Measurements from ENCODE around the gene ARSB.
A peak's percentile ranks its signal among the peaks of the same experiment; 100 is the strongest.

Gene ARSB

GRCh38 chr5:78797936-78798672 lies 187.0 kb downstream of the ARSB start:
- Mint-ChIP-seq H3K27me3 (no peaks in the 10 kb centered on the region), H3K4me1 (peaks cover 6% of the 10 kb centered on the region), H3K36me3 (ENCODE audit: insufficient read depth) (no peaks in the 10 kb centered on the region), H3K27ac (ENCODE audit: low read depth) (no peak overlapping the region), H3K4me3 (no peak overlapping the region), H3K9me3 (peaks cover 6% of the 10 kb centered on the region)
- DNase-seq (ENCODE audit: low spot score in 2 of 2) = no peak
- ATAC-seq (replicated peaks; ENCODE audit: extremely low read depth, poor library complexity, severe bottlenecking) = no peak

- DNase-seq (ENCODE audit: low spot score in 2 of 2) (no peak), ATAC-seq (replicated peaks; ENCODE audit: extremely low read depth, poor library complexity, severe bottlenecking) (no peak)
- no peaks in the 10 kb centered on the region for H3K36me3 Mint-ChIP-seq (ENCODE audit: insufficient read depth)
- H3K4me1 Mint-ChIP-seq = peaks cover 6% of the 10 kb centered on the region
- H3K27me3 Mint-ChIP-seq = no peaks in the 10 kb centered on the region
- H3K4me3 Mint-ChIP-seq = no peak overlapping the region
- no peak overlapping the region for H3K27ac Mint-ChIP-seq (ENCODE audit: low read depth)
- no peaks in the 10 kb centered on the region for H3K9me3 Mint-ChIP-seq
Observed at GRCh38 chr5:78795757-78796156, 189.4 kb downstream of the ARSB start.

GRCh38 chr5:78794693-78795215 lies 190.4 kb downstream of the ARSB start:
- DNase-seq (ENCODE audit: low spot score in 2 of 2) = no peak
- H3K27ac Mint-ChIP-seq (ENCODE audit: low read depth) = no peak overlapping the region
- H3K4me1 Mint-ChIP-seq = peaks cover 6% of the 10 kb centered on the region
- H3K36me3 Mint-ChIP-seq (ENCODE audit: insufficient read depth) = no peaks in the 10 kb centered on the region
- no peak overlapping the region for H3K4me3 Mint-ChIP-seq
- H3K27me3 Mint-ChIP-seq = no peaks in the 10 kb centered on the region
- no peaks in the 10 kb centered on the region for H3K9me3 Mint-ChIP-seq
- ATAC-seq (replicated peaks; ENCODE audit: extremely low read depth, poor library complexity, severe bottlenecking) = no peak

GRCh38 chr5:78793907-78794662 lies 191.0 kb downstream of the ARSB start:
- DNase-seq (ENCODE audit: low spot score in 2 of 2) (no peak), ATAC-seq (replicated peaks; ENCODE audit: extremely low read depth, poor library complexity, severe bottlenecking) (no peak)
- H3K27ac Mint-ChIP-seq (ENCODE audit: low read depth) = no peak overlapping the region
- H3K4me1 Mint-ChIP-seq = peaks cover 6% of the 10 kb centered on the region
- no peak overlapping the region for H3K4me3 Mint-ChIP-seq
- no peaks in the 10 kb centered on the region for H3K36me3 Mint-ChIP-seq (ENCODE audit: insufficient read depth)
- no peaks in the 10 kb centered on the region for H3K27me3 Mint-ChIP-seq
- H3K9me3 Mint-ChIP-seq = no peaks in the 10 kb centered on the region

GRCh38 chr5:78792345-78793055 lies 192.6 kb downstream of the ARSB start:
- Mint-ChIP-seq H3K36me3 (ENCODE audit: insufficient read depth) (peaks cover 2% of the 10 kb centered on the region), H3K4me1 (peaks cover 5% of the 10 kb centered on the region), H3K27me3 (no peaks in the 10 kb centered on the region), H3K4me3 (no peak overlapping the region), H3K9me3 (no peaks in the 10 kb centered on the region), H3K27ac (ENCODE audit: low read depth) (no peak overlapping the region)
- DNase-seq (ENCODE audit: low spot score in 2 of 2) (no peak), ATAC-seq (replicated peaks; ENCODE audit: extremely low read depth, poor library complexity, severe bottlenecking) (no peak)

- Mint-ChIP-seq H3K36me3 (ENCODE audit: insufficient read depth) (peaks cover 2% of the 10 kb centered on the region), H3K9me3 (no peaks in the 10 kb centered on the region), H3K27me3 (no peaks in the 10 kb centered on the region), H3K4me1 (no peaks in the 10 kb centered on the region), H3K4me3 (no peak overlapping the region), H3K27ac (ENCODE audit: low read depth) (no peak overlapping the region)
- no peak for ATAC-seq (replicated peaks; ENCODE audit: extremely low read depth, poor library complexity, severe bottlenecking)
- DNase-seq (ENCODE audit: low spot score in 2 of 2) = no peak
Observed at GRCh38 chr5:78791501-78792100, 193.5 kb downstream of the ARSB start.

GRCh38 chr5:78787783-78788182 lies 197.3 kb downstream of the ARSB start:
- Mint-ChIP-seq H3K27me3 (no peaks in the 10 kb centered on the region), H3K9me3 (no peaks in the 10 kb centered on the region), H3K27ac (ENCODE audit: low read depth) (no peak overlapping the region), H3K4me1 (peaks cover 12% of the 10 kb centered on the region), H3K36me3 (ENCODE audit: insufficient read depth) (peaks cover 2% of the 10 kb centered on the region), H3K4me3 (no peak overlapping the region)
- no peak for DNase-seq (ENCODE audit: low spot score in 2 of 2)
- ATAC-seq (replicated peaks; ENCODE audit: extremely low read depth, poor library complexity, severe bottlenecking) = no peak

- DNase-seq (ENCODE audit: low spot score in 2 of 2) = no peak
- H3K27ac Mint-ChIP-seq (ENCODE audit: low read depth) = no peak overlapping the region
- no peaks in the 10 kb centered on the region for H3K27me3 Mint-ChIP-seq
- no peaks in the 10 kb centered on the region for H3K9me3 Mint-ChIP-seq
- peaks cover 12% of the 10 kb centered on the region for H3K4me1 Mint-ChIP-seq
- peaks cover 2% of the 10 kb centered on the region for H3K36me3 Mint-ChIP-seq (ENCODE audit: insufficient read depth)
- no peak for ATAC-seq (replicated peaks; ENCODE audit: extremely low read depth, poor library complexity, severe bottlenecking)
- H3K4me3 Mint-ChIP-seq = no peak overlapping the region
Observed at GRCh38 chr5:78785454-78785853, 199.7 kb downstream of the ARSB start.

- peaks cover 12% of the 10 kb centered on the region for H3K4me1 Mint-ChIP-seq
- H3K36me3 Mint-ChIP-seq (ENCODE audit: insufficient read depth) = peaks cover 7% of the 10 kb centered on the region
- H3K4me3 Mint-ChIP-seq = no peak overlapping the region
- ATAC-seq (replicated peaks; ENCODE audit: extremely low read depth, poor library complexity, severe bottlenecking) (peak; percentile 81), DNase-seq (ENCODE audit: low spot score in 2 of 2) (no peak)
- H3K9me3 Mint-ChIP-seq = no peaks in the 10 kb centered on the region
- H3K27ac Mint-ChIP-seq (ENCODE audit: low read depth) = no peak overlapping the region
- H3K27me3 Mint-ChIP-seq = no peaks in the 10 kb centered on the region
Observed at GRCh38 chr5:78783434-78784130, 201.5 kb downstream of the ARSB start.

GRCh38 chr5:78782728-78783127 lies 202.4 kb downstream of the ARSB start:
- no peak overlapping the region for H3K4me3 Mint-ChIP-seq
- peaks cover 12% of the 10 kb centered on the region for H3K4me1 Mint-ChIP-seq
- H3K27me3 Mint-ChIP-seq = no peaks in the 10 kb centered on the region

GRCh38 chr5:78781611-78782286 lies 203.4 kb downstream of the ARSB start:
- Mint-ChIP-seq H3K27ac (ENCODE audit: low read depth) (no peak overlapping the region), H3K36me3 (ENCODE audit: insufficient read depth) (peaks cover 6% of the 10 kb centered on the region), H3K4me3 (no peak overlapping the region), H3K9me3 (no peaks in the 10 kb centered on the region), H3K27me3 (no peaks in the 10 kb centered on the region), H3K4me1 (peaks cover 12% of the 10 kb centered on the region)
- no peak for DNase-seq (ENCODE audit: low spot score in 2 of 2)
- no peak for ATAC-seq (replicated peaks; ENCODE audit: extremely low read depth, poor library complexity, severe bottlenecking)

More at GRCh38 chr5:78782728-78783127, 202.4 kb downstream of the ARSB start:
- DNase-seq (ENCODE audit: low spot score in 2 of 2) (no peak), ATAC-seq (replicated peaks; ENCODE audit: extremely low read depth, poor library complexity, severe bottlenecking) (no peak)
- Mint-ChIP-seq H3K36me3 (ENCODE audit: insufficient read depth) (peaks cover 6% of the 10 kb centered on the region), H3K9me3 (no peaks in the 10 kb centered on the region), H3K27ac (ENCODE audit: low read depth) (no peak overlapping the region)

Data from central memory CD8-positive, alpha-beta T cell (primary cell).